Measurements from ENCODE around the gene SEPTIN14. TPM values are rescaled to one million over a fixed set of nuclear protein-coding genes. Genes with fewer than 3 reads are reported as not detected.

The SEPTIN14 gene
- not detected in 2 replicates for total RNA-seq

DNA sequence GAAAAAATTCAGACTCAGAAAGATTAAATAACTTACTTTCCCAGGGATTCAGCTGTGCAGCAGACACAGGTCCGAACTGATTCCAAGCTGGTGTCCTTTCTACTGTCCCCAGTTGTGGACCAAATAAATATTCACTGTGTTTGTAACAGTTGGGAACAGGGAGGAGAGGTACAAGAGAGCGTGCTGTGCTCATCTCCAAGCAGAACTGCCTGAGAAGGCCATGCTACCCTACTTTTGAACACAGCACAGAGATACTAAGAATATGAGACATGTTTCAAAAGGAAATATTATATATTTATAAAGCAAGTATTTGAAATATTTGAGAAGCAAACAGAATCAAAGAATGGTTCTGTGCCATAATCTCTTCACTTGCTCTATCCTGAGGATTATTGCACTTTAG is at the start of gene SEPTIN14:
Gene SEPTIN14 (minus strand): TSS at position 101 of the 400 bp plus-strand sequence. CDS start 756 bp downstream, outside the sequence.

Other genes with a start within 250 kb of the SEPTIN14 start
- gene ZNF713, start 24.7 kb upstream of the SEPTIN14 start, total RNA-seq = 1.9 and 2.4 TPM in 2 replicates
- gene MRPS17, start 89.1 kb upstream of the SEPTIN14 start, total RNA-seq = 23.7 and 33.3 TPM in 2 replicates
- 35.6 and 41.6 TPM in 2 replicates for gene NIPSNAP2, start 101.8 kb upstream of the SEPTIN14 start, total RNA-seq
- gene PSPH, start 188.7 kb upstream of the SEPTIN14 start, total RNA-seq = 49.0 and 110 TPM in 2 replicates
- gene CCT6A, start 189.0 kb upstream of the SEPTIN14 start, total RNA-seq = 322 and 375 TPM in 2 replicates
- 160 and 166 TPM in 2 replicates for gene SUMF2, start 201.5 kb upstream of the SEPTIN14 start, total RNA-seq
- gene PHKG1, start 230.2 kb upstream of the SEPTIN14 start, total RNA-seq = not detected in 2 replicates
- 358 and 559 TPM in 2 replicates for gene CHCHD2, start 243.7 kb upstream of the SEPTIN14 start, total RNA-seq